ENCODE results near the gene ZNFX1. TPM values are rescaled to one million over a fixed set of nuclear protein-coding genes. Genes with fewer than 3 reads are reported as not detected.

ZNFX1 gene
- total RNA-seq, 1 donor from 2014 or later: 27.5 TPM

DNA sequence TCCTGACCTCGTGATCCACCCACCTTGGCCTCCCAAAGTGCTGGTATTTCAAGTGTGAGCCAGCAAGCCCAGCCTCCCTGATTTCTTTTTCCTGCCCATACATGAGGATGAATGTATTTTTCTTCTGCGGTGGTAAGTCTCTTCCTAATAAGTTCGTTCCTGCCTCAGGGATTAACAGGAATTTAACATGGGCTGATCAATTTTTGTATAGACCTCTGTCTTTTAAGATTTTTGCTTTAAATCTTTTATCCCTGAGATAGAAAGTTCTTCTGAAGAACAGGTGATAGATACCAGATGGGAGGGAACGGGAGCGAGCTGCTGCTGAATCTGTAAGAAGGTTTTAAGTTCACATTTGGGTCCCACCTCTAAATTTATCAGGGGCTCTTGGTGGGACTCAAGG lies 7.0 kb upstream of the ZNFX1 start:
- TF ChIP-seq POLR2AphosphoS5 (IDR thresholded peaks at IDR 0.05; ENCODE audit: insufficient read depth in 1 of 2, low read depth in 1 of 2) (no peak), POLR2A (IDR thresholded peaks at IDR 0.05) (no peak)
- TF ChIP-seq, protein P1, sequence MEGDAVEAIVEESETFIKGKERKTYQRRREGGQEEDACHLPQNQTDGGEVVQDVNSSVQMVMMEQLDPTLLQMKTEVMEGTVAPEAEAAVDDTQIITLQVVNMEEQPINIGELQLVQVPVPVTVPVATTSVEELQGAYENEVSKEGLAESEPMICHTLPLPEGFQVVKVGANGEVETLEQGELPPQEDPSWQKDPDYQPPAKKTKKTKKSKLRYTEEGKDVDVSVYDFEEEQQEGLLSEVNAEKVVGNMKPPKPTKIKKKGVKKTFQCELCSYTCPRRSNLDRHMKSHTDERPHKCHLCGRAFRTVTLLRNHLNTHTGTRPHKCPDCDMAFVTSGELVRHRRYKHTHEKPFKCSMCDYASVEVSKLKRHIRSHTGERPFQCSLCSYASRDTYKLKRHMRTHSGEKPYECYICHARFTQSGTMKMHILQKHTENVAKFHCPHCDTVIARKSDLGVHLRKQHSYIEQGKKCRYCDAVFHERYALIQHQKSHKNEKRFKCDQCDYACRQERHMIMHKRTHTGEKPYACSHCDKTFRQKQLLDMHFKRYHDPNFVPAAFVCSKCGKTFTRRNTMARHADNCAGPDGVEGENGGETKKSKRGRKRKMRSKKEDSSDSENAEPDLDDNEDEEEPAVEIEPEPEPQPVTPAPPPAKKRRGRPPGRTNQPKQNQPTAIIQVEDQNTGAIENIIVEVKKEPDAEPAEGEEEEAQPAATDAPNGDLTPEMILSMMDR (IDR thresholded peaks at IDR 0.05): no peak
- Histone ChIP-seq H3K27me3 (no peaks in the 10 kb centered on the region), H3K36me3 (peaks cover 9 to 98% of the 10 kb centered on the region in 2 donors), H3K27ac (no peak overlapping the region), H3K9me3 (peaks cover 17% of the 10 kb centered on the region), H3K4me1 (peaks cover 52% of the 10 kb centered on the region), H3K4me3 (no peak overlapping the region)
- DNase-seq (ENCODE audit: extremely low spot score in 2 of 2): no peak
- intact Hi-C loops (cut with DNase I): no loop called here

DNA sequence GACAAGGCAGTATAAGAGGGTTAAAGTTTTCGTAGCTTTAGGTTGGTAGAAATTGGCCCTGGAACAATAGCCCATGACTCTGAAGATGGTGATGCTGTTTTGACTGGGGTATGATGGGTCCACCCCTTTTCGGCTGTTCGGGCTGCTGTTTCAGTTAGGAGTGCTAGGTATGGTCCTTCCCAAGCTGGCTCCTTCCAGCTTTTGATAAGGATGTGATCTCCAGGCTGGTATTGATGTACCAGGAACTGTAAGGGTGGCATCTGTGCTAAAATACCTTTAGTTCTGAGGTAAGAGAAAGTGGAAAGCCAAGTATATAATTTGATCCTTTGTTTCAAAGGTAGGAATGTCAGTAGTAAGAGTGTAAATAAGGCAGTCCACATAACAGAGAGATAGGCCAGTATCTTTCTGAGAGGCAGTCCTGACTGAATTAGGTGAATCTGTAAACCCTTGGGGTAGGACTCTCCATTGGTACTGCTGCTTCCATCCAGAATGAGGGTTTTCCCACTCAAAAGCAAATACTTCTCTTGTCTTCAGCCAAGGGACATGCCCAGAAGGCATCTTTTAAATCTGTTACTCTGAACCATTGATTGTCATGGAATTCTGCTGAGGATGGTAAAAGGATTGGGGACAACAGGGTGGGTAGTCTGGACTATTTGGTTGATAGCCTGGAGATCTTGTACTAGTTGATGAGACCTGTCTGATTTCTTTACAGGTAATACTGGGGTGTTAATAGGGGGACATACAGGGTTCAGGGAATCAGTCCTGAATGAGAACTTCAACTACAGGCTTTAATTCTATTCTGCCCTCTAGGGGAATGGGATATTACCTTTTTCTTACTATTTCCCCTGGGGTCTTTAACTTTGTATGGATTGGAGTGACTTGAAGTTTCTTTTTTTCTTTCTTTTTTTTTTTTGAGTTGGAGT lies 6.1 kb upstream of the ZNFX1 start:
- no peaks in the 10 kb centered on the region for H3K27me3 ChIP-seq
- no peak for DNase-seq (ENCODE audit: extremely low spot score in 2 of 2)
- H3K4me3 ChIP-seq: no peak overlapping the region
- TF ChIP-seq POLR2AphosphoS5 (IDR thresholded peaks at IDR 0.05; ENCODE audit: insufficient read depth in 1 of 2, low read depth in 1 of 2) (no peak), POLR2A (IDR thresholded peaks at IDR 0.05) (no peak)
- TF ChIP-seq, protein P1 (IDR thresholded peaks at IDR 0.05): no peak
- peaks cover 17% of the 10 kb centered on the region for H3K9me3 ChIP-seq
- H3K4me1 ChIP-seq: peaks cover 61% of the 10 kb centered on the region
- H3K27ac ChIP-seq: no peak overlapping the region
- peaks cover 9 to 92% of the 10 kb centered on the region in 2 donors for H3K36me3 ChIP-seq
- intact Hi-C loops (cut with DNase I): no loop called here

DNA sequence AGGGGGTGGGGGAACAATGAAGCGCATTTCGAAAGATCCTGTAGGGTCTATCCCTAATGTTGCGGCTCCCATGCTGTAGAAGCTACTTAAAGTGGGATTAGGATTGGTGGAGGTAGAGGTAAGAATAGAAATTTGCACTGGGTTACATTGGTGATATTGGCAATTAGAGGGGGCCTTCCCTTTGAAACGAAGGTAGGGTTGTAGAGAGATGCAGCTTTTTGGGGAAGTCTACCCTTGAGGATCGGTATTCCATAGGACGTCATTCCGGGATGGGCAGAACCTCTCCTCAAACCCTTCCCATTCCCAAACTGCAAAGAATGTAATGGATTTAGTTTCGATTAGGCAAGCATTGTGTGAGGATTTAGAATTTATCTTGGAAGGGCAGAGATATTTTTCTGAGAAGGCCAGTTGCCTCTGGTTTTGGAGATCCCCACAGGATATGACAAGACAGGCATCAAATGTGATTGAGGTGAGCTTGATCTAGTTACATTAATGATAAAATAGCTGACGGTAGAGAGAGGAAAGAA lies 5.4 kb upstream of the ZNFX1 start:
- no peaks in the 10 kb centered on the region for H3K27me3 ChIP-seq
- H3K4me1 ChIP-seq: peaks cover 62% of the 10 kb centered on the region
- TF ChIP-seq, protein P1 (IDR thresholded peaks at IDR 0.05): no peak
- TF ChIP-seq POLR2AphosphoS5 (IDR thresholded peaks at IDR 0.05; ENCODE audit: insufficient read depth in 1 of 2, low read depth in 1 of 2): no peak
- no peak for TF ChIP-seq POLR2A (IDR thresholded peaks at IDR 0.05)
- no peak for DNase-seq (ENCODE audit: extremely low spot score in 2 of 2)
- intact Hi-C loops (cut with DNase I): no loop called here
- H3K4me3 ChIP-seq: no peak overlapping the region
- H3K9me3 ChIP-seq: peaks cover 17% of the 10 kb centered on the region
- H3K36me3 ChIP-seq: peaks cover 9 to 86% of the 10 kb centered on the region in 2 donors
- no peak overlapping the region for H3K27ac ChIP-seq

DNA sequence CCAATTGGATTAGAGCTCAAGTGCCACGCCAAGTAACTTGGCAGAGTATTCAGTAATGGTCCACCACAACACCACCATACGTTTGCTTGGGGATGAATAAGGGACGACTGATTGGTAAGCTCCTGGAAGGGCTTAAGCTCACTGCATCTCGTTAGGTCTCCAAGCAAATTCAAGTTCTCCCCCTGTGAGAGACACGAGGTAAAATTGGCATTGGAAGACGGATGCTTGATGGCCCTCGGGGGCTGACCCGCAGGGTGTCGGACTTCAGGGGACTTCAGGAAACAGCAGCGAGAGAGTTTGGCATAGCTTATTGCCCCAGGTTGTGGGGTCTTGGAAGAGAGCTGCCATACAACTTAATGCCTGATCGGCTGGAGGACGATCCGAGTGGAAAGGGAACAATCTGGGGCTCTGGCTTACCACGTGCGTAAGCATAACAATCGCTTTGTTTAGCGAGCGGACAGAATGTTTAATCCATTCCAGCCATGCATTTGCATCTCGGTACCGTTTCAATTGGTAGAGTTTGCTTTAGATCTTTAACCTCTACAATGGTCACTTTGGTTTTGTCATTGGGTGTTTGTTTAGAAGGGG lies 4.8 kb upstream of the ZNFX1 start:
- Histone ChIP-seq H3K27me3 (no peaks in the 10 kb centered on the region), H3K27ac (no peak overlapping the region), H3K4me3 (no peak overlapping the region), H3K4me1 (peaks cover 59% of the 10 kb centered on the region), H3K9me3 (peaks cover 17% of the 10 kb centered on the region), H3K36me3 (peaks cover 9 to 80% of the 10 kb centered on the region in 2 donors)
- TF ChIP-seq POLR2A (IDR thresholded peaks at IDR 0.05) (no peak), POLR2AphosphoS5 (IDR thresholded peaks at IDR 0.05; ENCODE audit: insufficient read depth in 1 of 2, low read depth in 1 of 2) (no peak)
- TF ChIP-seq, protein P1 (IDR thresholded peaks at IDR 0.05): no peak
- intact Hi-C loops (cut with DNase I): no loop called here
- DNase-seq (ENCODE audit: extremely low spot score in 2 of 2): no peak

Data from vagina (tissue), 2 donors.